ENCODE results near the gene PRXL2A. TPM values are rescaled to one million over a fixed set of nuclear protein-coding genes. Genes with fewer than 3 reads are reported as not detected.
"Not testable (repeated sequence)": the region's sequence is repeated elsewhere in the genome, so short reads cannot be mapped to it uniquely, and the experiment has no call there.

Gene PRXL2A
- polyA plus RNA-seq, 5 donors: 73.0 to 97.1 (median 94.2) TPM

- no peak for DNase-seq
Measured at GRCh38 chr10:80473692-80474596, 65.6 kb downstream of the PRXL2A start.

GRCh38 chr10:80474597-80474910 is 66.2 kb downstream of the PRXL2A start:
- DNase-seq: no peak

GRCh38 chr10:80474941-80475340 is 66.6 kb downstream of the PRXL2A start:
- no peak for DNase-seq

GRCh38 chr10:80475641-80476040 is 67.3 kb downstream of the PRXL2A start:
- DNase-seq: not testable (repeated sequence)

GRCh38 chr10:80476685-80477084 is 68.3 kb downstream of the PRXL2A start:
- no peak for DNase-seq

- no peak for DNase-seq
Measured at GRCh38 chr10:80477813-80478212, 69.5 kb downstream of the PRXL2A start.

GRCh38 chr10:80480373-80480772 is 72.0 kb downstream of the PRXL2A start:
- DNase-seq: not testable (repeated sequence)

GRCh38 chr10:80480852-80481251 is 72.5 kb downstream of the PRXL2A start:
- no peak for DNase-seq

- DNase-seq: no peak
Measured at GRCh38 chr10:80484243-80484642, 75.9 kb downstream of the PRXL2A start.

GRCh38 chr10:80484676-80485075 is 76.3 kb downstream of the PRXL2A start:
- no peak for DNase-seq

- no peak for DNase-seq
Measured at GRCh38 chr10:80485076-80485945, 77.0 kb downstream of the PRXL2A start.

- DNase-seq: no peak
Measured at GRCh38 chr10:80485946-80486764, 77.8 kb downstream of the PRXL2A start.

Other genes with a start within 250 kb of the PRXL2A start
- gene ANXA11, start 203.0 kb upstream of the PRXL2A start, polyA plus RNA-seq (ENCODE audit: insufficient read depth in 1 of 5, insufficient read length in 5 of 5, low replicate concordance in 1 of 5): 100 to 1,000 TPM in 3 of 5 donors, 10 to 100 TPM in 2; 80.0 to 102 (median 100) TPM
- under 1 TPM; 0.51 to 0.90 (median 0.60) TPM for gene MAT1A, start 118.9 kb upstream of the PRXL2A start, polyA plus RNA-seq (ENCODE audit: insufficient read depth in 1 of 5, insufficient read length in 5 of 5, low replicate concordance in 1 of 5)
- gene DYDC1, start 51.8 kb upstream of the PRXL2A start, polyA plus RNA-seq (ENCODE audit: insufficient read depth in 1 of 5, insufficient read length in 5 of 5, low replicate concordance in 1 of 5): 1 to 10 TPM in 2 of 5 donors, under 1 TPM in 3; 0.50 to 1.1 (median 0.58) TPM
- gene DYDC2, start 51.8 kb upstream of the PRXL2A start, polyA plus RNA-seq (ENCODE audit: insufficient read depth in 1 of 5, insufficient read length in 5 of 5, low replicate concordance in 1 of 5): 1 to 10 TPM in 4 of 5 donors, under 1 TPM in 1; 0.69 to 5.2 (median 3.7) TPM
- 10 to 100 TPM; 69.4 to 95.1 (median 78.3) TPM for gene TSPAN14, start 45.8 kb downstream of the PRXL2A start, polyA plus RNA-seq (ENCODE audit: insufficient read depth in 1 of 5, insufficient read length in 5 of 5, low replicate concordance in 1 of 5)
- gene SH2D4B, start 129.4 kb downstream of the PRXL2A start, polyA plus RNA-seq (ENCODE audit: insufficient read depth in 1 of 5, insufficient read length in 5 of 5, low replicate concordance in 1 of 5): under 1 TPM; 0.13 to 0.22 (median 0.17) TPM